Panc1 (cell line): ENCODE results near the gene LMBRD1. TPM values are rescaled to one million over a fixed set of nuclear protein-coding genes. Genes with fewer than 3 reads are reported as not detected.

Experiments
- ATAC-seq: fragments of 200-7000 bp; cut with Tn5 transposase; 2 replicates; pipeline ENCODE4 v1.9.1; 2020; ENCODE audit warnings: mild to moderate bottlenecking, moderate library complexity
- BruUV-seq: library from RNA; stranded (reverse); fragments of 400-500 nt; replicated peaks from 2 replicates; lab custom pipeline; 2021; lab: Mats Ljungman, UMichigan
- CTCF ChIA-PET: fragments of 300-600 bp; sonication (Branson Sonifier 250); formaldehyde crosslinking; loops from one replicate; lab custom pipeline; 2022; ENCODE audit warnings: antibody characterized with exemption; lab: Charles Lee
- POLR2A ChIA-PET: fragments of 300-600 bp; sonication (Branson Sonifier 250); formaldehyde crosslinking; loops from one replicate; lab custom pipeline; 2022; ENCODE audit warnings: antibody characterized with exemption; lab: Charles Lee
- DNase-seq: peaks from one replicate; pipeline ENCODE4 v3.0.0-alpha.2; 2010; ENCODE audit warnings: low read depth, low spot score
- H3K27ac ChIP-seq: 2 replicates; pipeline ENCODE4 v1.5.1; 2011; ENCODE audit warnings: mild to moderate bottlenecking, low read length, inconsistent platforms
- H3K27me3 ChIP-seq: fragments of 200-500 bp; sonication (Bioruptor generic); 2 replicates; pipeline ENCODE4 v1.6.0; 2014; ENCODE audit warnings: low read length, inconsistent platforms; ENCODE audit not compliant: control insufficient read depth, insufficient read depth
- H3K36me3 ChIP-seq: fragments of 200-500 bp; sonication (Bioruptor generic); 2 replicates; pipeline ENCODE4 v1.5.1; 2014; ENCODE audit warnings: inconsistent platforms, mild to moderate bottlenecking, low read length, moderate library complexity; ENCODE audit not compliant: control insufficient read depth, insufficient read depth
- H3K4me1 ChIP-seq: 2 replicates; pipeline ENCODE4 v1.5.1; 2011; ENCODE audit warnings: inconsistent platforms, mild to moderate bottlenecking, low read length, moderate library complexity; ENCODE audit not compliant: control insufficient read depth, insufficient read depth
- H3K4me3 ChIP-seq, 2 experiments: 2 replicates each; pipeline ENCODE4 v1.5.1; 2011 to 2012; ENCODE audit warnings: low read depth in 2 of 2, low read length in 2 of 2, mild to moderate bottlenecking in 2 of 2, inconsistent platforms in 1 of 2, moderate library complexity in 1 of 2
- H3K9me3 ChIP-seq: fragments of 200-500 bp; sonication (Bioruptor generic); 2 replicates; pipeline ENCODE4 v1.5.1; 2014; ENCODE audit warnings: low read depth, mild to moderate bottlenecking, inconsistent platforms, low read length, moderate library complexity; ENCODE audit not compliant: control insufficient read depth, insufficient read depth
- CTCF ChIP-seq: fragments of 450-650 bp; IDR thresholded peaks from 2 replicates; pipeline ENCODE4 v1.5.1; 2017; ENCODE audit warnings: mild to moderate bottlenecking
- POLR2AphosphoS5 ChIP-seq: IDR thresholded peaks from 2 replicates; pipeline ENCODE4 v1.6.1; 2012; ENCODE audit warnings: mild to moderate bottlenecking, low read depth, low read length, moderate library complexity
- SIN3A ChIP-seq: IDR thresholded peaks from 2 replicates; pipeline ENCODE4 v1.6.1; 2012; ENCODE audit warnings: low read depth, mild to moderate bottlenecking, low read length, moderate library complexity, borderline replicate concordance; ENCODE audit not compliant: insufficient read depth
- TCF7L2 ChIP-seq: IDR thresholded peaks from 2 replicates; pipeline ENCODE4 v1.6.1; 2011; ENCODE audit warnings: mild to moderate bottlenecking, low read depth, low read length, inconsistent platforms
- in situ Hi-C: cut with HindIII; loops from 2 replicates; pipeline ENCODE4 v1.10.0; 2016; ENCODE audit warnings: low sequenced_read_pairs, low pct_unique_long_range_greater_than_20kb
- intact Hi-C: fragments of 100-400 bp; cut with micrococcal nuclease; formaldehyde crosslinking; loops from one replicate; pipeline ENCODE4 v1.10.0; 2022; ENCODE audit not compliant: unreplicated experiment
- total RNA-seq: library from RNA; stranded (reverse); gene quantifications from one replicate; pipeline ENCODE4 v1.2.1, GENCODE V29; 2021; ENCODE audit not compliant: unreplicated experiment
- TF ChIP-seq, protein P1 (sequence below), 2 experiments: IDR thresholded peaks; 2 replicates each; pipeline ENCODE4 v1.6.1; 2011 to 2012; ENCODE audit warnings: low read depth in 2 of 2, control low read depth in 1 of 2, low read length in 1 of 2, mild to moderate bottlenecking in 1 of 2, moderate library complexity in 1 of 2; ENCODE audit not compliant: insufficient read depth in 1 of 2

The LMBRD1 gene
- total RNA-seq, 1 experiment from 2014 or later = 17.9 TPM

GRCh38 chr6:69796073-69796641, 653 bp downstream of the LMBRD1 start:
- Histone ChIP-seq H3K27ac (peak overlapping the region; percentile 78), H3K4me1 (peaks cover 10% of the 10 kb centered on the region), H3K9me3 (no peaks in the 10 kb centered on the region), H3K4me3 (peak overlapping the region; percentile 76 to 89), H3K36me3 (no peaks in the 10 kb centered on the region), H3K27me3 (no peaks in the 10 kb centered on the region)
- POLR2A ChIA-PET = interaction anchor here (0.7 kb wide), 1 partner anchor 32 kb away, joined by 5 read pairs; no protein-coding TSS in a partner anchor
- intact Hi-C loops = no loop called here
- TF ChIP-seq TCF7L2 (no peak), CTCF (no peak), SIN3A (0 out of 2 replicates have a peak, but pooled peaks have one; percentile 39), POLR2AphosphoS5 (no peak)
- TF ChIP-seq, protein P1, sequence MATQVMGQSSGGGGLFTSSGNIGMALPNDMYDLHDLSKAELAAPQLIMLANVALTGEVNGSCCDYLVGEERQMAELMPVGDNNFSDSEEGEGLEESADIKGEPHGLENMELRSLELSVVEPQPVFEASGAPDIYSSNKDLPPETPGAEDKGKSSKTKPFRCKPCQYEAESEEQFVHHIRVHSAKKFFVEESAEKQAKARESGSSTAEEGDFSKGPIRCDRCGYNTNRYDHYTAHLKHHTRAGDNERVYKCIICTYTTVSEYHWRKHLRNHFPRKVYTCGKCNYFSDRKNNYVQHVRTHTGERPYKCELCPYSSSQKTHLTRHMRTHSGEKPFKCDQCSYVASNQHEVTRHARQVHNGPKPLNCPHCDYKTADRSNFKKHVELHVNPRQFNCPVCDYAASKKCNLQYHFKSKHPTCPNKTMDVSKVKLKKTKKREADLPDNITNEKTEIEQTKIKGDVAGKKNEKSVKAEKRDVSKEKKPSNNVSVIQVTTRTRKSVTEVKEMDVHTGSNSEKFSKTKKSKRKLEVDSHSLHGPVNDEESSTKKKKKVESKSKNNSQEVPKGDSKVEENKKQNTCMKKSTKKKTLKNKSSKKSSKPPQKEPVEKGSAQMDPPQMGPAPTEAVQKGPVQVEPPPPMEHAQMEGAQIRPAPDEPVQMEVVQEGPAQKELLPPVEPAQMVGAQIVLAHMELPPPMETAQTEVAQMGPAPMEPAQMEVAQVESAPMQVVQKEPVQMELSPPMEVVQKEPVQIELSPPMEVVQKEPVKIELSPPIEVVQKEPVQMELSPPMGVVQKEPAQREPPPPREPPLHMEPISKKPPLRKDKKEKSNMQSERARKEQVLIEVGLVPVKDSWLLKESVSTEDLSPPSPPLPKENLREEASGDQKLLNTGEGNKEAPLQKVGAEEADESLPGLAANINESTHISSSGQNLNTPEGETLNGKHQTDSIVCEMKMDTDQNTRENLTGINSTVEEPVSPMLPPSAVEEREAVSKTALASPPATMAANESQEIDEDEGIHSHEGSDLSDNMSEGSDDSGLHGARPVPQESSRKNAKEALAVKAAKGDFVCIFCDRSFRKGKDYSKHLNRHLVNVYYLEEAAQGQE (IDR thresholded peaks at IDR 0.05; ENCODE audit: insufficient read depth in 1 of 2, low read depth in 2 of 2, low read length in 1 of 2) = no peak
- DNase-seq (no peak), ATAC-seq (peak; percentile 43)
- CTCF ChIA-PET = interaction anchor here (0.7 to 1.2 kb wide), 6 partner anchors 67 to 291 kb away, joined by 7 to 10 read pairs (median 8); no protein-coding TSS in a partner anchor
- in situ Hi-C loops = no loop called here
- BruUV-seq = no TSS peak

DNA sequence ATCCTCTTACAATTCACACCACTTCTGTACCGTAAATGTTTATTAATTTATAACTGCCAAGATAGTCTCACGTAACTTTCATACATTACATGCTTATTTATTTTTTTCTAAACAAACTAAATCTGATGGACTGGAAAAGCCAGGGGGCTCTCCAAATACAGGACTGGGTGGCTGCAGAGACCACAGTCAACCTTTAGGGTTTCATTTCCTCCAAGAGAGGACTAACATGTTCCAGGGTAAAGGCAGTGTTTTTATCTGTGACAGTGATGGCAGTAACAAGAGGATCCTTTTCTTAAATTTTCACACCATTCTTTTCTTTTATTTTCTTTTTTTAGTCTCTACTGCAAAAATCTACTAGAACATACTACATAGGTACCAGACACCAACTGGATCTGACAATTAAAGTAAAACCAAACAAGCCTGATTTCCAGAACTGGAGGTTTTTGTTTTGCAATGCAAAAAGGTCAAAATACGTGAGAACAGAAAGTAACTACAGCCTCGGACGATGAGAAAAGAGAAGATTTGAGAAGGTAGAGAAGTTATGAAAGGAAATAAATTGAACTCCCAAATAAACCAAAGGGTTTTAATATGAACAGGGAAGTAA, 1.2 kb downstream of the LMBRD1 start:
- ChIA-PET CTCF (interaction anchor here (1.0 to 1.2 kb wide), 2 partner anchors 66 to 72 kb away, joined by 7 read pairs; no protein-coding TSS in a partner anchor), POLR2A (no interaction called here)
- intact Hi-C loops = no loop called here
- Histone ChIP-seq H3K27me3 (no peaks in the 10 kb centered on the region), H3K4me1 (peaks cover 10% of the 10 kb centered on the region), H3K4me3 (peak overlapping the region; percentile 76 to 89), H3K36me3 (no peaks in the 10 kb centered on the region), H3K9me3 (no peaks in the 10 kb centered on the region), H3K27ac (peak overlapping the region; percentile 78)
- in situ Hi-C loops = no loop called here
- TF ChIP-seq, protein P1 (IDR thresholded peaks at IDR 0.05; ENCODE audit: insufficient read depth in 1 of 2, low read depth in 2 of 2, low read length in 1 of 2) = no peak
- TF ChIP-seq CTCF (no peak), SIN3A (no peak), POLR2AphosphoS5 (no peak), TCF7L2 (no peak)
- ATAC-seq (no peak), DNase-seq (no peak)
- BruUV-seq = TSS peak; percentile 82
